Erythroblast (primary cell): ENCODE data around the gene PAN2.

Source experiments
- GATA1 ChIP-seq: IDR thresholded peaks from 2 replicates; pipeline ENCODE4 v1.6.1; 2011; ENCODE audit warnings: low read depth, mild to moderate bottlenecking, control low read depth, low read length, moderate library complexity
- POLR2A ChIP-seq: IDR thresholded peaks from 2 replicates; pipeline ENCODE4 v1.6.1; 2011; ENCODE audit warnings: mild to moderate bottlenecking, low read length

GRCh38 chr12:56271031-56271430 lies 62.8 kb downstream of the PAN2 start:
- no peak for TF ChIP-seq POLR2A
- no peak for TF ChIP-seq GATA1
